Tibial nerve (tissue), 3 donors: Measurements from ENCODE around the gene GMDS.

Experiments
- POLR2A ChIP-seq, 2 donors: fragments of 450-650 bp; IDR thresholded peaks; one replicate each; pipeline ENCODE4 v1.6.1; 2017; ENCODE audit warnings: antibody characterized with exemption in 2 of 2, mild to moderate bottlenecking in 2 of 2, moderate library complexity in 2 of 2
- TF ChIP-seq, protein P1 (sequence below), 5 experiments: fragments of 200-600 bp in 3 of 5; fragments of 450-650 bp in 2 of 5; sonication (generic) in 3 of 5; IDR thresholded peaks; one replicate each; pipeline ENCODE4 v1.5.1; 2016 to 2019; ENCODE audit warnings: antibody characterized with exemption in 5 of 5, mild to moderate bottlenecking in 3 of 5, moderate library complexity in 2 of 5

DNA sequence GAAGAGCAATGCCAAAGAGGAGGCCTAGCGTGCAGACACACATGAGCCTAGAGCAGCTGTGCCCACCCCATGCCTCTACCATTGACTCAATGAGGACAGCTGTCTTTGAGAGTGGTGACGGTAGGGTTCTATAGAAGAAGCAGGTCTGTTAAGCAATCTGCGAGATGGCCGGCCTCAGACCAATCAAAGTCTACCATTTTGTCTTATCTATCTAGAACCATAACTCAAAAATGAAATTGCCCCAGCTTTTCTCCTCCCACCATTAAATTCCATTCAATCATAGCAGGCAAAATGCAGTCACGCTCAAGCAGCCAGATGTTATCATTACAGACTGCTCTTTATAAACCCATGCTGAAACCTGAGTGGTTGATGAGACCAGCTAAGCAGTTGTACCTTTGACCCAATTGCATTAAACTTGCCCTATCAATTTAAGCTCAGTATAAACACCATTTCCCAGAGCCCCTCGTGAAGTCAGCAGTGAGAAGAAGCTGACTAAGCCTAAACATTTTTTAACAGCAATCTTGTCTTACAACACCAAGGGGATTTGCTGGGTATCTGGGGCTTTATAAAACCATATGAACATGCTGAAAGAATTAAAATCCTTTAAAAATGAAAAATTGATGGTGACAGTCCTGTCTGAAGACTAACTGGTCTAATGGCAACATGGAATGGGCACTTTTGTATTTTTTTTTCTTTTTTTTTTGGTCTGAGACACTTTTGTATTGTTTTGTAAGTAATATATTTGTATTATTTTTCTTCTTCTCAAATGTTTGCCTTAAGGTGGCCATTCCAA, 578.2 kb downstream of the GMDS start:
- TF ChIP-seq, protein P1, sequence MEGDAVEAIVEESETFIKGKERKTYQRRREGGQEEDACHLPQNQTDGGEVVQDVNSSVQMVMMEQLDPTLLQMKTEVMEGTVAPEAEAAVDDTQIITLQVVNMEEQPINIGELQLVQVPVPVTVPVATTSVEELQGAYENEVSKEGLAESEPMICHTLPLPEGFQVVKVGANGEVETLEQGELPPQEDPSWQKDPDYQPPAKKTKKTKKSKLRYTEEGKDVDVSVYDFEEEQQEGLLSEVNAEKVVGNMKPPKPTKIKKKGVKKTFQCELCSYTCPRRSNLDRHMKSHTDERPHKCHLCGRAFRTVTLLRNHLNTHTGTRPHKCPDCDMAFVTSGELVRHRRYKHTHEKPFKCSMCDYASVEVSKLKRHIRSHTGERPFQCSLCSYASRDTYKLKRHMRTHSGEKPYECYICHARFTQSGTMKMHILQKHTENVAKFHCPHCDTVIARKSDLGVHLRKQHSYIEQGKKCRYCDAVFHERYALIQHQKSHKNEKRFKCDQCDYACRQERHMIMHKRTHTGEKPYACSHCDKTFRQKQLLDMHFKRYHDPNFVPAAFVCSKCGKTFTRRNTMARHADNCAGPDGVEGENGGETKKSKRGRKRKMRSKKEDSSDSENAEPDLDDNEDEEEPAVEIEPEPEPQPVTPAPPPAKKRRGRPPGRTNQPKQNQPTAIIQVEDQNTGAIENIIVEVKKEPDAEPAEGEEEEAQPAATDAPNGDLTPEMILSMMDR (IDR thresholded peaks at IDR 0.05): no peak
- no peak for TF ChIP-seq POLR2A (IDR thresholded peaks at IDR 0.05)
